Left kidney (tissue), 2 donors: ENCODE data around the gene KLK15. TPM values are rescaled to one million over a fixed set of nuclear protein-coding genes. Genes with fewer than 3 reads are reported as not detected.

Experiments used
- DNase-seq: peaks from one replicate; pipeline ENCODE4 v3.0.0-alpha.2; 2013
- polyA plus RNA-seq: library from polyadenylated mRNA; unstranded; fragments of 120-200 nt; gene quantifications from one replicate; pipeline ENCODE4 v1.2.1, GENCODE V29; 2013; ENCODE audit not compliant: insufficient read length

Gene KLK15
- polyA plus RNA-seq, 1 donor: not detected

DNA sequence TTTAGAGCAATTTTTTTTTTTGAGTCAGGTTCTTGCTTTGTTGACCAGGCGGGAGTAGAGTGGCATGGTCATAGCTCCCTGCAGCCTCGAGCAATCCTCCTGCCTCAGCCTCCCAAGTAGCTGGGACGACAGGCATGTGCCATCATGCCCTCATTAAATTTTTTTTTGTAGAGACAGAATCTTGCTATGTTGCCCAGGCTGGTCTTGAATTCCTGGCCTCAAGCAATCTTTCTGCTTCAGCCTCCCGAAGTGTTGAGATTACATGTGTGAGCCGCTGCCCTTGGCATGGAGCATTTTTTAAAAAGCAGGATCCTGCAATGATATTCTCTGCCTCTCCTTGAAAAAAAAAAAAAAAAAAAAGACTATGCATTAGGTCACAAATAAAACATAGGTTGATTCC lies 57.2 kb downstream of the KLK15 start:
- DNase-seq: no peak

Other genes starting within 250 kb of the KLK15 start
- 1.2 TPM for gene SYT3, start 193.7 kb downstream of the KLK15 start, polyA plus RNA-seq
- gene C19orf81, start 184.1 kb downstream of the KLK15 start, polyA plus RNA-seq: 1.00 TPM
- 4.8 TPM for gene SHANK1, start 113.8 kb downstream of the KLK15 start, polyA plus RNA-seq
- gene CLEC11A, start 110.2 kb downstream of the KLK15 start, polyA plus RNA-seq: 22.3 TPM
- gene GPR32, start 63.1 kb downstream of the KLK15 start, polyA plus RNA-seq: not detected
- 0.23 TPM for gene ACP4, start 43.2 kb downstream of the KLK15 start, polyA plus RNA-seq
- 0.96 TPM for gene KLK1, start 9.8 kb downstream of the KLK15 start, polyA plus RNA-seq
- 0.68 TPM for gene KLK3, start 21.3 kb upstream of the KLK15 start, polyA plus RNA-seq
- 0.27 TPM for gene KLK2, start 39.9 kb upstream of the KLK15 start, polyA plus RNA-seq
- gene KLK4, start 77.8 kb upstream of the KLK15 start, polyA plus RNA-seq: not detected
- 1.2 TPM for gene KLK5, start 119.5 kb upstream of the KLK15 start, polyA plus RNA-seq
- gene KLK6, start 136.0 kb upstream of the KLK15 start, polyA plus RNA-seq: 28.0 TPM
- 4.6 TPM for gene KLK7, start 150.3 kb upstream of the KLK15 start, polyA plus RNA-seq
- gene KLK8, start 168.0 kb upstream of the KLK15 start, polyA plus RNA-seq: 3.9 TPM
- gene KLK10, start 186.1 kb upstream of the KLK15 start, polyA plus RNA-seq: 0.17 TPM
- 0.15 TPM for gene KLK11, start 193.0 kb upstream of the KLK15 start, polyA plus RNA-seq
- not detected for gene KLK12, start 201.4 kb upstream of the KLK15 start, polyA plus RNA-seq
- 0.76 TPM for gene KLK13, start 231.5 kb upstream of the KLK15 start, polyA plus RNA-seq
- gene KLK14, start 249.3 kb upstream of the KLK15 start, polyA plus RNA-seq: 0.45 TPM